IMR-90 (cell line): ENCODE results near the gene CAND1. TPM values are rescaled to one million over a fixed set of nuclear protein-coding genes. Genes with fewer than 3 reads are reported as not detected.

ENCODE experiments used
- ATAC-seq: fragments of 200-7000 bp; cut with Tn5 transposase; 2 replicates; pipeline ENCODE4 v1.9.1; 2020; ENCODE audit warnings: low read depth, mild to moderate bottlenecking, moderate library complexity
- BruUV-seq: library from RNA; stranded (reverse); fragments of 400-500 nt; replicated peaks from 2 replicates; lab custom pipeline; 2021; lab: Mats Ljungman, UMichigan
- CTCF ChIA-PET: fragments of 300-600 bp; formaldehyde crosslinking; extraction: SDS; loops from one replicate; lab custom pipeline; 2021; ENCODE audit warnings: antibody characterized with exemption; lab: Yijun Ruan, JAX
- POLR2A ChIA-PET: fragments of 300-600 bp; sonication (Branson Sonifier 250); formaldehyde crosslinking; loops from one replicate; lab custom pipeline; 2022; ENCODE audit warnings: antibody characterized with exemption; ENCODE audit not compliant: unreplicated experiment; lab: Charles Lee
- DNase-seq: peaks from one replicate; pipeline ENCODE4 v3.0.0; 2013
- H2AFZ ChIP-seq: replicated peaks from 2 replicates; pipeline ENCODE3; 2013; ENCODE audit warnings: low read length, mild to moderate bottlenecking; ENCODE audit not compliant: poor library complexity
- H2AK5ac ChIP-seq: 2 replicates; pipeline ENCODE4 v1.6.1; 2013; ENCODE audit warnings: low read depth, low read length, inconsistent platforms
- H2AK9ac ChIP-seq: replicated peaks from 2 replicates; pipeline ENCODE3; 2013; ENCODE audit warnings: mild to moderate bottlenecking, low read depth, low read length, moderate library complexity; ENCODE audit not compliant: poor library complexity
- H2BK120ac ChIP-seq: 2 replicates; pipeline ENCODE4 v1.6.1; 2013; ENCODE audit warnings: low read depth, low read length, inconsistent platforms
- H2BK15ac ChIP-seq: 3 replicates; pipeline ENCODE4 v1.6.1; 2013; ENCODE audit warnings: low read depth, low read length, inconsistent platforms
- H2BK20ac ChIP-seq: 2 replicates; pipeline ENCODE4 v1.6.1; 2013; ENCODE audit warnings: low read depth, mild to moderate bottlenecking, inconsistent platforms, low read length, moderate library complexity
- H2BK5ac ChIP-seq: 2 replicates; pipeline ENCODE4 v1.6.1; 2013; ENCODE audit warnings: mild to moderate bottlenecking, low read depth, low read length, inconsistent platforms; ENCODE audit not compliant: poor library complexity, severe bottlenecking
- H3K14ac ChIP-seq: replicated peaks from 2 replicates; pipeline ENCODE4 v1.6.1; 2013; ENCODE audit warnings: low read depth, low read length, inconsistent platforms
- H3K18ac ChIP-seq: 2 replicates; pipeline ENCODE4 v1.6.1; 2013; ENCODE audit warnings: low read depth, low read length, control low read depth
- H3K23ac ChIP-seq: 2 replicates; pipeline ENCODE4 v1.6.1; 2013; ENCODE audit warnings: low read depth, low read length, inconsistent platforms
- H3K27ac ChIP-seq: 2 replicates; pipeline ENCODE4 v1.5.1; 2013; ENCODE audit warnings: mild to moderate bottlenecking, control low read depth, low read length; ENCODE audit not compliant: insufficient read depth
- H3K27me3 ChIP-seq: 2 replicates; pipeline ENCODE4 v1.6.1; 2013; ENCODE audit warnings: low read length; ENCODE audit not compliant: control insufficient read depth, insufficient read depth
- H3K36me3 ChIP-seq: 2 replicates; pipeline ENCODE4 v1.6.1; 2013; ENCODE audit warnings: low read length, mixed read lengths; ENCODE audit not compliant: control insufficient read depth, insufficient read depth
- H3K4ac ChIP-seq: 2 replicates; pipeline ENCODE4 v1.6.1; 2013; ENCODE audit warnings: low read depth, low read length, inconsistent platforms
- H3K4me1 ChIP-seq: 2 replicates; pipeline ENCODE4 v1.6.1; 2013; ENCODE audit warnings: low read length, mixed read lengths; ENCODE audit not compliant: control insufficient read depth, insufficient read depth
- H3K4me2 ChIP-seq: 2 replicates; pipeline ENCODE4 v1.6.1; 2013; ENCODE audit warnings: low read depth, mild to moderate bottlenecking, control low read depth, low read length, moderate library complexity
- H3K4me3 ChIP-seq: 2 replicates; pipeline ENCODE4 v1.5.1; 2013; ENCODE audit warnings: low read depth, mild to moderate bottlenecking, control low read depth, low read length, moderate library complexity; ENCODE audit not compliant: insufficient read depth
- H3K56ac ChIP-seq: 2 replicates; pipeline ENCODE4 v1.6.1; 2013; ENCODE audit warnings: low read length, inconsistent platforms; ENCODE audit not compliant: insufficient read depth; ENCODE audit errors: extremely low read depth
- H3K79me1 ChIP-seq, 2 experiments: 2 replicates each; pipeline ENCODE4 v1.6.1; 2013; ENCODE audit warnings: low read length in 2 of 2, inconsistent platforms in 1 of 2, low read depth in 1 of 2
- H3K9ac ChIP-seq: 2 replicates; pipeline ENCODE4 v1.6.1; 2013; ENCODE audit warnings: low read depth, low read length, control low read depth
- H3K9me1 ChIP-seq: 2 replicates; pipeline ENCODE4 v1.6.1; 2013; ENCODE audit warnings: low read length, inconsistent platforms; ENCODE audit not compliant: insufficient read depth
- H3K9me3 ChIP-seq: 2 replicates; pipeline ENCODE4 v1.6.1; 2013; ENCODE audit warnings: low read length; ENCODE audit not compliant: control insufficient read depth, insufficient read depth
- H4K20me1 ChIP-seq: 2 replicates; pipeline ENCODE4 v1.6.1; 2013; ENCODE audit warnings: low read length, inconsistent platforms; ENCODE audit not compliant: insufficient read depth
- H4K5ac ChIP-seq: 2 replicates; pipeline ENCODE4 v1.6.1; 2013; ENCODE audit warnings: mild to moderate bottlenecking, low read depth, low read length, control low read depth
- H4K8ac ChIP-seq, 2 experiments: 2 replicates each; pipeline ENCODE4 v1.6.1; 2013; ENCODE audit warnings: low read depth in 2 of 2, low read length in 2 of 2, control low read depth in 1 of 2, inconsistent platforms in 1 of 2
- H4K91ac ChIP-seq: 2 replicates; pipeline ENCODE4 v1.6.1; 2013; ENCODE audit warnings: low read depth, low read length, inconsistent platforms; ENCODE audit not compliant: insufficient read depth
- MAFK ChIP-seq: IDR thresholded peaks from 2 replicates; pipeline ENCODE4 v1.6.1; 2012; ENCODE audit warnings: low read depth, low read length, improper control_type of control experiment
- SMC3 ChIP-seq: fragments of 150-350 bp; IDR thresholded peaks from 2 replicates; pipeline ENCODE4 v1.6.1; 2016; ENCODE audit warnings: low read depth, mild to moderate bottlenecking, antibody characterized with exemption, low read length, moderate library complexity
- dilution Hi-C: fragments of 300-500 bp; cut with HindIII; formaldehyde crosslinking; loops from one replicate; pipeline ENCODE4 v1.14.3; 2018; ENCODE audit warnings: low sequenced_read_pairs; ENCODE audit not compliant: unreplicated experiment
- in situ Hi-C: fragments of 300-500 bp; cut with MboI; formaldehyde crosslinking; loops from 3 replicates; pipeline ENCODE4 v1.14.3; 2019; ENCODE audit warnings: low sequenced_read_pairs, inconsistent platforms, mixed read lengths
- intact Hi-C: fragments of 100-400 bp; cut with micrococcal nuclease; formaldehyde crosslinking; loops from 2 replicates; pipeline ENCODE4 v1.10.0; 2022
- polyA plus RNA-seq, 3 experiments: library from polyadenylated mRNA; depleted of rRNA; stranded (reverse); fragments of >200 nt; gene quantifications; 2 replicates each; pipeline ENCODE4 v1.2.3, GENCODE V29; 2012; ENCODE audit warnings: low replicate concordance in 1 of 3
- total RNA-seq: library from RNA; depleted of rRNA; stranded (reverse); fragments of >200 nt; gene quantifications from 2 replicates; pipeline ENCODE4 v1.2.3, GENCODE V29; 2012

Gene CAND1
- total and polyA plus RNA-seq, 2 of the 4 experiments (the other 2 are of a cell fraction): 42.6 to 91.4 TPM

DNA sequence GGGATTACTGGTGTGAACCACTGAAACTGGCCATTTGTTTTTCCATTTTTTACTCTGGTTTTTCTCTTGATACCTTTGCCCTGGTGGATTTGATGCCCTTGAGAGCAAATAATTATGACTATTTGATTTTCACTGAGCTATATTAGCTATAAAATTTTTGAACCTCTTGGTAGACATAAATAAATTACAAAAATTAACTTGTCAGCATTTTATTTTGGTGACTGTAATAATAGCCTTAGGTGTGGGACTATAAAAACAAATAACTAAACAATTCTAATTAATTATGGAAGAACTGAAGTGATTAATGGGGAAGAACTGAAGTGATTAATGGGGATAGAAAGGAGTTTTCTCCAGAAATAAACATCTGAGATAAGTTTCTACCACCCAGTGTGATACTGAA is 62.7 kb downstream of the CAND1 start:
- H3K27ac ChIP-seq: no peak overlapping the region
- intact Hi-C loops (no loop called here), dilution Hi-C loops (no loop called here), in situ Hi-C loops (no loop called here)
- no peaks in the 10 kb centered on the region for H3K9me3 ChIP-seq
- BruUV-seq: no TSS peak
- H3K14ac ChIP-seq: no peak overlapping the region
- H2BK5ac ChIP-seq: no peak overlapping the region
- H4K91ac ChIP-seq: no peak overlapping the region
- H2AK5ac ChIP-seq: no peak overlapping the region
- H3K79me1 ChIP-seq: no peaks in the 10 kb centered on the region
- H2BK15ac ChIP-seq: no peak overlapping the region
- H3K23ac ChIP-seq: no peak overlapping the region
- DNase-seq (no peak), ATAC-seq (no peak)
- ChIA-PET CTCF (no interaction called here), POLR2A (no interaction called here)
- H3K27me3 ChIP-seq: no peaks in the 10 kb centered on the region
- no peaks in the 10 kb centered on the region for H3K4me1 ChIP-seq
- H4K20me1 ChIP-seq: no peaks in the 10 kb centered on the region
- TF ChIP-seq SMC3 (no peak), MAFK (peak; percentile 90)
- H2BK20ac ChIP-seq: no peak overlapping the region
- no peaks in the 10 kb centered on the region for H3K9me1 ChIP-seq
- no peak overlapping the region for H4K8ac ChIP-seq
- no peak overlapping the region for H3K56ac ChIP-seq
- no peak overlapping the region for H3K4me3 ChIP-seq
- H3K18ac ChIP-seq: no peak overlapping the region
- H2BK120ac ChIP-seq: no peak overlapping the region
- no peak overlapping the region for H2AFZ ChIP-seq
- H2AK9ac ChIP-seq: no peak overlapping the region
- H3K4me2 ChIP-seq: no peak overlapping the region
- H4K5ac ChIP-seq: no peak overlapping the region
- no peak overlapping the region for H3K9ac ChIP-seq
- H3K4ac ChIP-seq: no peak overlapping the region
- H3K36me3 ChIP-seq: no peaks in the 10 kb centered on the region
